Eye (tissue), 1 donor: Measurements from ENCODE around the gene NET1.
A peak's percentile ranks its signal among the peaks of the same experiment; 100 is the strongest.

ENCODE experiments used
- DNase-seq: peaks from one replicate; pipeline ENCODE4 v3.0.0-alpha.2; 2015

Gene NET1

DNA sequence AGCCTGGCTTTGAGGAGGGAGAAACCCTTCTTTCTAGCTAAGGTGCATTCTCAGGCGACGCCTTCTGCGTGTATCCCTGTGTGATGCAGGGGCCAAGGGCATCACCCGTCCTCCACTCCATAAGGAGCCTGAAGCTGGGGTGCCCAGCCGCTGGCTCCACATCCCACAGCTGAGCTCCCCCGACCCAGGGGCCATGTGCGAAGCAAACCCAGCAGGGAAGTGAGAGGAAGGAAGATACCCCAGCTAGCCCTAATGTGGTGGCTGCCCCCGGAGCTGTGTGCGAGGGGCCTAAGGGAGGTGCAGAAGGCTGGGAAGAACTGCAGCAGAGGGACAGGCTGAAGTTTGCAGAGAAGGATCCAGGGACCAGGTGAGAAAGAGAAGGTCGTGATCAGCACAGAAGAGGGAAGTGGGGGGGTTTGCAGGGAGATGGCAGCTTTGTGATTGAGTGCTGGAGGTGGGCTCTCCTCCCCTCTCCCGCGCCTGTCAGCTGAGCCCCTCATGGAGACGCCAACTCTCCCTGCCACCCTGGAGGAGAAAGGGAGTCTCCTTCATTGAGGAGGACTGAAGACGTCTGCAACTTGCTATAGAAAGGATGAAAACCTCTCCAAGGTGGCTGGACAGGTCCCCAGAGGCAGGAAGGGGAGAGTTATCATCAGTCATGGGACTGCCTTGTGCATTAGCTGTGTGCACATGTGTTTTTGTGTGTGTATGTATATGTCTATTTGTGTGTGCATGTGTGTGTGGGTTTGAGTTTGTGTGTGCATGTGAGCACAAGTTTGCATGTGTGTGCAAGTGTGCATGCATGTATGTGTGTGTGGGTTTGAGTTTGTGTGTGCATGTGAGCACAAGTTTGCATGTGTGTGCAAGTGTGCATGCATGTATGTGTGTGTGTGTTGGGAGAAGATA lies 90.5 kb downstream of the NET1 start:
- DNase-seq, result no peak

DNA sequence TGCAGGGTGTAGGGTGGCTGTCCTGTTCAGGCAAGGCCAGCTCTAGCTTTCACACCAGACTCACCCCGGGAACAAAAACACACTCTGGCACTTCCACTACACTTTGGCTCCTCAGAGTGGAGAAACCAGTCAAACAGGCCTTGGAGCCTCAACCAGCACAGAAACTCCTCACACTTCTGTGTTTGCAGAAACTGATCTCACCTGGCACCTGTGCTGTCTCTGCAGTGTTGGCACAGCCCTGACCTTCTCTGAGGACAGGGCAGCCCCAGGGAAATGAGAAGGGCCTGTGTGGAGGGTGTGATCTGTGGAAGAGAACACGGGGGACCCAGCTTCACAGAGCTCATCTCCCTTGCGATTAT lies 91.1 kb downstream of the NET1 start:
- peak; percentile 31 for DNase-seq

DNA sequence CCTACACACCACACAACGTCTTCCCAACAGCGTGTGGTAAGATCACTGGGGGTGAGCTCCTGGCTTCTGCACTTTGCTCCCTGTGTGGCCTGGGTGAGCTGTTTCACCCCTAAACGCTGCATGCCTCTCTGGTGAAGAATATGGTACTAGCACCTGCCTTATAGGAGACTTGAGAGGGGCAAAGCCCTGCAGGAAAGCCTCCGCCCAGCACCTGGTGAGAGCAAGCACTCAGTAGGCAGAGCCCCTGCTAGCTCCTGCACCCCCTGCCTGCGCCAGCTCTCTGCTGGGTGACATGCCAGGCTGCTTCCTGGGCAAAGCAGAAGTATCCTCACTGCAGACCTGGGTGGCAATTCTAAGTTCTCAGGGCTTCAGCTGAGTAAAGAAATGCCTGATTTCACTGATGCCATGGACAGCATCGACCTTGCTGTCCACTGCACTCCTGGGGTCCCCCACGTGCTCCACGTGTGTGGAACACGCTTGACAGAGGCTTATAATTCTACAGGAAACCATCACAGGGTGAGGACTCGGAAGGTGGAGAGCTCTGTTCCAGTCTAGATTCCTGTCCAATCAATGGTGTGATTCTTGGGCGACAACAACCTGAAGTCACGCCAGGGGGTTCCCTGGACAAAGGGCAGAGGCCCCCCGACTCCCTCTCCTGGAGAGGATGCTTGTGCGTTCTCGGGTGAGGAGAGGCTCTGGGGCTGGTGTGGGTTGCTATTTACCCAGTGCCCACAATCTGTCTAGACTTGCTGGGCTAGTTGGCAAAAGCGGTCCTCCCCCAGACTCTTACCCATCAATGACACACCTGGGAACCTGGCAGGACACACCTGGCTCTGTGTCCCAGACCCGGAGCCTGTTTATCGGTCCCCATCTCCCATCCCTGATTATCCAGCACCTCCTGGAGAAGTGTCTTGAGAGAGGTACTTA lies 92.1 kb downstream of the NET1 start:
- no peak for DNase-seq

DNA sequence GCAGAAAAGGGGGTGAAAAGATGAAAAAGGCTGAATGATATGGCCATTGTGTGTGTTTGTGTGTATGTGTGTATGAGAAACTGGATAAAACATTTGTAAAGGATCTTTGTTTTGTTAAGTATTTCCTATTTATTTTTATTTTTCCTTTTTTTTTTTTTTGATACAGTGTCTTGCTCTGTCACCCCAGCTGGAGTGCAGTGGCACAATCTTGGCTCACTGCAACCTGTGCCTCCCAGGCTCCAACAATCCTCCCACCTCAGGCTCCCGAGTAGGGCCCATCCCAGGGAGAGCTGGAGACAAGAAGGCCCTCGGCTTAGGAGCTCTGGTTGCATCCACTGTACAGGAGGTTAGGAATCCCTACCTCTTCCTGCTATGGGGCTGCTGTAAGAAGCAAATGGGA lies 93.9 kb downstream of the NET1 start:
- DNase-seq, result no peak

DNA sequence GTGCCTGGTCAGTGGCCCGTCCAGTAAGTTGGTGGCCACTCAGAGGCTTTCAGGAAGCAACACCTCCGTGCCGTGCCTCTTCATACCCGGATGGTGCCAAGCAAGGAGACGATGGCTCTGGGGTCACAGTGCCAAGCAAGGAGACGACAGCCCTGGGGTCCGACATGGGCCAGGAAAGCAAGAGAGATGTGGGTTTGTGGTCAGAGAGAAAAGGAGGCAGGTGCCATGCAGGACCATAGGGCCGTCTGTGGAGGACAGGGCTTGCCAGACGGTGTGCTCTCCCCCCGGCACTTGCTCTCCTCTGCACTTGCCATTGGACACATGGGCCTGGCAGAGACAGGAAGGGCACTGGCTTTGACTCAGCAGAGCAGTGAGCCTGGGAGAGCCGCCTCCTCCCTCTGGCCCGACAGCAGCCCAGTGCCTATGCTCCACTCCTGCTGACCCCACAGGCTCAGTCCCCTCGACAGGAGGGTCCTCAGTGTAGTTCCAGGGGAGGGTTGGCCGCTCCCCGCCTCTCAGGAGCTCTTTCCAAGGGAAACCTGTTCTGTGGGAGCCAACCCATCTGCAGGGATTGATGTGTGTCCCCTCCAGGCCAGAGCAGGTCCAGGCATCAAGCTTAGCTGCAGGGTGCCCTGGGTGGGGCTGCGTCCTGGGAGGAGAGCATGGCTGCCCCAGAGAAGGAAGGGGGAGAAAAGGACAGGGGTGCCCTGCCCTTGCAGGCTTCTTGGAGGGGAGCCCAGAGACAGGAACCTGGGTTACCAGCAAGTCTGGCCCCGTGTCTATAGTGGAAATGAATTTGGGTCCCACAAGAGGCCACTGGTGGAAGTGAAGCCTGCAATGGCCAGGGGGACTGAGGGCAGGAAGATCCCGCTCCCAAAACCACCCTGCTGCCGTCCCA lies 94.6 kb downstream of the NET1 start:
- DNase-seq, result no peak

DNA sequence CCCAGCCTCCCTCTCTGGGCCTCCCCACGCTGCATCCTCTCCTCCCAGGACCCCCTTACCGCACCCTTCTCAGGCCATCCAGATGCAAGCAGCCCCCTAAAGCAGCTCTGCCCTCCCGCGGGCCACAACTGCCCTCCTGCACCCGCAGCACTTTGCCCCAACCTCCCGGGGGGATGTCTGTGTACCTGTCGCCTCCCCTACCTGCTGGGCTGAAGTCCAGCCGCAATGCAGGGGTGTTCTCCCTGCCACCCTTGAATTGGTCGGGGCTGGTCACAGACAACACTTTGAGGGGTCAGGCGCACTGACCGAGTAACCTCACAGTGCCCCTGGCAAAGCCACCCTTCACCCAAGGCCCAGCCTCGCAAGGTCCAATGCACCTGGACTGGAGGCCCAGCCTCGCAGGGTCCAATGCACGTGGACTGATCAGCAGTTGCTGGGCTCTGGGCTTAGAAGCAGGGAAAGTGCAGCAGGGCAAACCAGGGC lies 95.3 kb downstream of the NET1 start:
- no peak for DNase-seq

DNA sequence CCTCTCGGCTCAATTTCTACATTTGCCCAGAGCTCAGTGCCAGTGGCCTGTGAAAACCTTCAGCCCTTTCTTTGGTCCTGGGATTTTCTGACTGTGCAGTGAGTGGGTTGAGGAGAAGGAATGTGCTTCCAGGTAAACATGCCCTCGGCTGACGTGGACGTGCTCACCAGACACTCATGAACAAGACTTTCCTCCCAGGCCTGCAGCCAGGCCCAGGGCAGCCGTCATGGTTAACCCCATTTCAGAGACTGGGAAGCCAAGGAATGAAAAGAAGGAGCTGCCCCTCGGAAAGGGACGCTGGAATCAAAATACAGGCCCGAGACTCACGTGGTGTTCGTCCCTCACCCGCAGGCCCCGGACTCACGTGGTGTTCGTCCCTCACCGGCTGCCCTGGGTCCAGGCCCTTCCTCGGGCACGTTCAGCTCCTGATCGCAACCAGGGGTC lies 95.8 kb downstream of the NET1 start:
- no peak for DNase-seq
